HEK293 (cell line): Measurements from ENCODE around the gene TEX52.
A peak's percentile ranks its signal among the peaks of the same experiment; 100 is the strongest.

Source experiments
- GLIS2 ChIP-seq: fragments of 450-650 bp; formaldehyde crosslinking; IDR thresholded peaks from 2 replicates; pipeline ENCODE4 v1.5.1; 2016; ENCODE audit warnings: missing biosample characterization, missing genetic modification characterization
- HOXC10 ChIP-seq: sonication (generic); formaldehyde crosslinking; IDR thresholded peaks from 2 replicates; pipeline ENCODE4 v1.8.1; 2023; ENCODE audit warnings: mild to moderate bottlenecking, missing genetic modification reagents
- INSM2 ChIP-seq: fragments of 450-650 bp; formaldehyde crosslinking; IDR thresholded peaks from 2 replicates; pipeline ENCODE4 v1.5.1; 2016; ENCODE audit warnings: missing biosample characterization, missing genetic modification characterization
- KLF17 ChIP-seq: fragments of 450-650 bp; formaldehyde crosslinking; IDR thresholded peaks from 2 replicates; pipeline ENCODE4 v1.5.1; 2016; ENCODE audit warnings: missing biosample characterization, missing genetic modification characterization
- KLF9 ChIP-seq: fragments of 450-650 bp; formaldehyde crosslinking; IDR thresholded peaks from 2 replicates; pipeline ENCODE4 v1.5.1; 2016; ENCODE audit warnings: missing biosample characterization, missing genetic modification characterization, low read depth
- PRDM2 ChIP-seq: fragments of 450-650 bp; formaldehyde crosslinking; IDR thresholded peaks from 2 replicates; pipeline ENCODE4 v1.5.1; 2016; ENCODE audit warnings: missing biosample characterization, missing genetic modification characterization, borderline replicate concordance
- SALL2 ChIP-seq: fragments of 450-650 bp; formaldehyde crosslinking; IDR thresholded peaks from 2 replicates; pipeline ENCODE4 v1.5.0; 2017; ENCODE audit warnings: missing biosample characterization, mild to moderate bottlenecking, missing genetic modification characterization, borderline replicate concordance
- SP3 ChIP-seq: fragments of 450-650 bp; formaldehyde crosslinking; IDR thresholded peaks from 2 replicates; pipeline ENCODE4 v1.5.1; 2016; ENCODE audit warnings: missing biosample characterization, missing genetic modification characterization
- SP7 ChIP-seq: fragments of 450-650 bp; formaldehyde crosslinking; IDR thresholded peaks from 2 replicates; pipeline ENCODE4 v1.5.1; 2016; ENCODE audit warnings: missing biosample characterization, missing genetic modification characterization
- YY2 ChIP-seq: fragments of 450-650 bp; formaldehyde crosslinking; IDR thresholded peaks from 2 replicates; pipeline ENCODE4 v1.5.1; 2016; ENCODE audit warnings: missing biosample characterization, missing genetic modification characterization
- ZEB2 ChIP-seq: fragments of 450-650 bp; formaldehyde crosslinking; IDR thresholded peaks from 2 replicates; pipeline ENCODE4 v1.5.1; 2016; ENCODE audit warnings: missing biosample characterization, missing genetic modification characterization
- ZFP37 ChIP-seq: fragments of 450-650 bp; formaldehyde crosslinking; IDR thresholded peaks from 2 replicates; pipeline ENCODE4 v1.5.1; 2016; ENCODE audit warnings: missing biosample characterization, missing genetic modification characterization
- ZNF10 ChIP-seq: fragments of 450-650 bp; formaldehyde crosslinking; IDR thresholded peaks from 2 replicates; pipeline ENCODE4 v1.5.1; 2017; ENCODE audit warnings: missing biosample characterization, missing genetic modification characterization
- ZNF114 ChIP-seq: fragments of 450-650 bp; formaldehyde crosslinking; IDR thresholded peaks from 2 replicates; pipeline ENCODE4 v1.5.0; 2017; ENCODE audit warnings: missing biosample characterization, missing genetic modification characterization
- ZNF362 ChIP-seq: fragments of 450-650 bp; formaldehyde crosslinking; IDR thresholded peaks from 2 replicates; pipeline ENCODE4 v1.5.1; 2016; ENCODE audit warnings: missing biosample characterization, missing genetic modification characterization
- ZNF544 ChIP-seq: fragments of 450-650 bp; formaldehyde crosslinking; IDR thresholded peaks from 2 replicates; pipeline ENCODE4 v1.5.0; 2017; ENCODE audit warnings: missing biosample characterization, missing genetic modification characterization
- ZNF558 ChIP-seq: fragments of 450-650 bp; formaldehyde crosslinking; IDR thresholded peaks from 2 replicates; pipeline ENCODE4 v1.5.1; 2016; ENCODE audit warnings: missing biosample characterization, missing genetic modification characterization
- ZNF561 ChIP-seq: fragments of 450-650 bp; IDR thresholded peaks from 2 replicates; pipeline ENCODE4 v1.5.1; 2018; ENCODE audit warnings: missing biosample characterization, missing genetic modification characterization, borderline replicate concordance
- ZNF571 ChIP-seq: fragments of 450-650 bp; formaldehyde crosslinking; IDR thresholded peaks from 2 replicates; pipeline ENCODE4 v1.5.0; 2017; ENCODE audit warnings: missing biosample characterization, missing genetic modification characterization
- ZNF596 ChIP-seq: fragments of 450-650 bp; IDR thresholded peaks from 2 replicates; pipeline ENCODE4 v1.5.0; 2018; ENCODE audit warnings: missing biosample characterization, mild to moderate bottlenecking, missing genetic modification characterization, moderate library complexity
- ZNF610 ChIP-seq: fragments of 450-650 bp; formaldehyde crosslinking; IDR thresholded peaks from 2 replicates; pipeline ENCODE4 v1.5.1; 2016; ENCODE audit warnings: missing biosample characterization, missing genetic modification characterization, borderline replicate concordance
- ZNF629 ChIP-seq: fragments of 450-650 bp; formaldehyde crosslinking; IDR thresholded peaks from 2 replicates; pipeline ENCODE4 v1.5.1; 2017; ENCODE audit warnings: missing biosample characterization, missing genetic modification characterization
- ZNF639 ChIP-seq: fragments of 450-650 bp; formaldehyde crosslinking; IDR thresholded peaks from 2 replicates; pipeline ENCODE4 v1.5.1; 2016; ENCODE audit warnings: missing biosample characterization, missing genetic modification characterization
- ZNF701 ChIP-seq: fragments of 450-650 bp; formaldehyde crosslinking; IDR thresholded peaks from 2 replicates; pipeline ENCODE4 v1.5.1; 2016; ENCODE audit warnings: missing biosample characterization, missing genetic modification characterization
- ZNF785 ChIP-seq: fragments of 450-650 bp; formaldehyde crosslinking; IDR thresholded peaks from 2 replicates; pipeline ENCODE4 v1.5.1; 2016; ENCODE audit warnings: missing biosample characterization, missing genetic modification characterization
- TF ChIP-seq, protein P1 (sequence below): sonication (generic); formaldehyde crosslinking; IDR thresholded peaks from 2 replicates; pipeline ENCODE4 v1.8.1; 2022; ENCODE audit warnings: mild to moderate bottlenecking, moderate library complexity, missing genetic modification reagents

The TEX52 gene

DNA sequence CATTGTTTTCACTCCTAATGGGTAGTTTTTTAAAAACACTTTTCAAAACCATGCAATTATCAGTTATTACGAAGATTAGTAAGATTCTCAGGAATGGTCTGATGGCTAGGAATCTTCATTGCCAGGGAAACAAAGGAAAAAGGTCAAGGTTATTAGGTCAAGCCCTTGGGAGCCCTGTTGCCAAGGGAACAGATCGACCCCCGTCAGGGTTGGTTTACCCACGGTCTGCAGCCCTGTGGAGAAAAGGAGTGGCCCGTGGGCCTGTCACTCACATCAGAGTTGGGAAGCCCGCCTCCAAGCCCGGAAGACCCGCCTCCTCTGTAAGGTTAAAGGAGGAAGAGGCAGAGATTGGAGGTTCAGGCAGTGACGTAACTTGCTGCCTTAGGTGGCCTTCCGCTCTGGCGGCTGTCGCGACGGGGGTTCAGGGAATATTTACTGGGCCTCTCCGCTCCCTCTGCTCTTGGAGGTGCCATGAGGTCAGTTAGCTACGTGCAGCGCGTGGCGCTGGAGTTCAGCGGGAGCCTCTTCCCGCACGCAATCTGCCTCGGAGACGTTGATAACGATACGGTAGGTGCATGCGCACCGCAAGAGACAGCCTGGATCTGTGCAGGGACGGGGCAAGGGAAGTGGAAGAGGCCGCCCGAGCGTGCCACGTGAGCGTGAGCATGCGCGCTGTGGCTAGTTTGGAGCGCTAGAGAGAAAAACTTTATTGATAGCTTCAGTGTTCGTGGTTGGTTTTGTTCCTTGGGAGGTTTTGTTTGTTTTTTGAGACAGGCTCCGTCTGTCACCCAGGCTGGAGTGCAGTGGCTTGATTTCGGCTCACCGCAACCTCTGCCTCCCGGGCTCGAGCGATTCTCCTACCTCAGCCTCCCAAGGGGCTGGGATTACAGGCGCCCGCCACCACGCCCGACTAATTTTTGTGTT, 44.3 kb downstream of the TEX52 start, which contains the start of gene ITFG2 (continued):
- TF ChIP-seq KLF17 (tag by site-specific recombination): peak; percentile 98
- TF ChIP-seq GLIS2 (tag by site-specific recombination): peak; percentile 90
- peak; percentile 92 for TF ChIP-seq ZNF362 (tag by site-specific recombination)
- TF ChIP-seq ZEB2: peak; percentile 94
- no peak for TF ChIP-seq ZNF701
- TF ChIP-seq ZNF114 (tag by site-specific recombination): no peak
- peak; percentile 96 for TF ChIP-seq ZNF561 (tag by site-specific recombination)
- TF ChIP-seq PRDM2: no peak
- peak; percentile 96 for TF ChIP-seq SP7
- TF ChIP-seq ZNF10 (tag by site-specific recombination): peak; percentile 86; the same call in 1 of the 2 replicates
- TF ChIP-seq YY2 (tag by site-specific recombination): peak; percentile 68; the same call in 1 of the 2 replicates
- peak; percentile 85; the same call in 1 of the 2 replicates for TF ChIP-seq ZNF558 (tag by site-specific recombination)
- peak; percentile 29; the same call in 1 of the 2 replicates for TF ChIP-seq ZNF596
- TF ChIP-seq ZNF610 (tag by site-specific recombination): peak; percentile 93
- TF ChIP-seq, protein P1, sequence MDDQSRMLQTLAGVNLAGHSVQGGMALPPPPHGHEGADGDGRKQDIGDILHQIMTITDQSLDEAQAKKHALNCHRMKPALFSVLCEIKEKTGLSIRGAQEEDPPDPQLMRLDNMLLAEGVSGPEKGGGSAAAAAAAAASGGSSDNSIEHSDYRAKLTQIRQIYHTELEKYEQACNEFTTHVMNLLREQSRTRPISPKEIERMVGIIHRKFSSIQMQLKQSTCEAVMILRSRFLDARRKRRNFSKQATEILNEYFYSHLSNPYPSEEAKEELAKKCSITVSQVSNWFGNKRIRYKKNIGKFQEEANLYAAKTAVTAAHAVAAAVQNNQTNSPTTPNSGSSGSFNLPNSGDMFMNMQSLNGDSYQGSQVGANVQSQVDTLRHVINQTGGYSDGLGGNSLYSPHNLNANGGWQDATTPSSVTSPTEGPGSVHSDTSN (CRISPR knock-in tag): peak; percentile 89; the same call in 1 of the 2 replicates
- TF ChIP-seq SP3: peak; percentile 77; the same call in 1 of the 2 replicates
- peak; percentile 76; the same call in 1 of the 2 replicates for TF ChIP-seq ZNF785 (tag by site-specific recombination)
- TF ChIP-seq INSM2: peak; percentile 95
- TF ChIP-seq HOXC10 (CRISPR knock-in tag): no peak
- TF ChIP-seq SALL2 (tag by site-specific recombination): no peak
- TF ChIP-seq ZFP37 (tag by site-specific recombination): peak; percentile 94
- TF ChIP-seq ZNF639: peak; percentile 98
- peak; percentile 100 for TF ChIP-seq ZNF629
- TF ChIP-seq KLF9 (tag by site-specific recombination): peak; percentile 66
- TF ChIP-seq ZNF571 (tag by site-specific recombination): no peak
- TF ChIP-seq ZNF544 (tag by site-specific recombination): no peak
